ENCODE measurements around the gene OR51V1. TPM values are rescaled to one million over a fixed set of nuclear protein-coding genes. Genes with fewer than 3 reads are reported as not detected.
A peak's percentile ranks its signal among the peaks of the same experiment; 100 is the strongest.

OR51V1 gene
- total RNA-seq, 1 donor from 2014 or later = not detected

DNA sequence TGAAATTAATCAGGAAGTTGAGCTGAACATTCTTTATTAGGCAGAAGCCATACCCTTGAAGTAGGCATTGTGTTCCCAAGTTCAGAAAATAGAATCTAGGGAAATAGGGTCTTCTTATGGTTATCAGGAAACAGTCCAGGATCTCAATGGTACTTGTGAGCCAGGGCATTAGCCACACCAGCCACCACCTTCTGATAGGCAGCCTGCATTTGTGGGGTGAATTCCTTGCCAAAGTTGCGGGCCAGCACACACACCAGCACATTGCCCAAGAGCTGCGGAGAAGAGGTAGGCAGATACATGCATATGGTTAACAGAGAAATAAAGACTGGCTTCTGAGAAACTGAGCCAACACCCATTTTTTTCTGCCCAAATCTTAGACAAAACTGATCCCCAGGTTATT is 32.3 kb upstream of the OR51V1 start:
- intact Hi-C loops (cut with DNase I) = no loop called here
- ATAC-seq (no peak), DNase-seq (ENCODE audit: missing footprints) (no peak)

DNA sequence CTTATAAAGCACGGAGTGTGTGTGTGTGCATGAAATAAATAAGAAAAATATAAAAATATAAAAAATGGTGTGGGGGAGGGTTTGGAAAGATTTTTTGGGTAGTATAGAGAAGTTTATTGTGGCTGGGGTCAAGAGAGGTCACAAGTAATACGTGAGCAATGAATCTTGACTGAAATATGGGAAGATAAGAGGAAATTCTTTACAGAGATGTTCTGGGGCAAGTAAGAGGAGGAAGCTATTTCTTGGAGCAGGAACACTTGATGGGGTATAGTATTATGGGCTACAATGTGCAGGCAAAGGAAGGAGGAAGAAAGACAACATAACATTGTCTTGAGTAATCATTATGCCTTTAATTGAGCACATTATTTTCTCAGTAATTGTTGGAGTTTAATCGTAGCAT is 31.7 kb upstream of the OR51V1 start:
- DNase-seq (ENCODE audit: missing footprints) (no peak), ATAC-seq (no peak)
- intact Hi-C loops (cut with DNase I) = no loop called here

DNA sequence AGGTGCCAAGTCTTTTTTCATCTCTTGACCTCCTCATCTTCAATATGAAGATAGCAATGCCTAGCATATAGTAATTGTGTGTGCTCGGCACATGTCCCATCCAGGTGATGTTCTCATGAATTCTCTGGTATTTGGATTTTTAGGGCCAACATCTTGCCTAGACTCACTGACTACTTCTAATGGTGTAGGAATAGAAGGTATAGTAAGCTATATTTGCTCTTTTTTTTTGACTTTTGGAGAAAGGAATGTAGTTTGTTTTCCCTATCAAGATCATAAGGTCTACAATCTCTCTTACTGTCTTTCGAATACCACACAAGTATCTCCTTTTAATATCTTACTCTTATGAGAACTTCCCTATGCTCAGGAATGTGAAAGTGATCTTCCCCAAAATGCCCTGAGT is 30.6 kb upstream of the OR51V1 start:
- no peak for ATAC-seq
- no peak for DNase-seq (ENCODE audit: missing footprints)
- intact Hi-C loops (cut with DNase I) = no loop called here

DNA sequence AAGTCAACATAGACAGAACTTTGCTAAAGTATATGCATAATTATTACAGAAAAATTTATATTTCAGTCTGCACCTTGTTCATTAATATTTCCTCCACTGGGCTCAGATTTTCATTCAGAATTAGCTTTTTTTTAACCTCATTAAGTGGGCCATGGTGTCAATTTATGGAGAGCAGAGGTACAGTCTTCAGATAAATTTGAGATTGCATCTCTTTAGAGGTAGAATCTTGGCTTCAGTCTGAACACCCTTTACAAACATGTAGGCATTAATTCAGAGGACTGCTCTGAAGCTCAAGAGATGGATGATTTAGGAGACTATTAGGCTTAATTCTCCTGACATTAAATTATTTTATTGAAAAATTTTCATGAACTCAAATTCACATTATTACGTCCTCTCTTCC is 29.8 kb upstream of the OR51V1 start:
- DNase-seq (ENCODE audit: missing footprints) (no peak), ATAC-seq (no peak)
- intact Hi-C loops (cut with DNase I) = no loop called here

DNA sequence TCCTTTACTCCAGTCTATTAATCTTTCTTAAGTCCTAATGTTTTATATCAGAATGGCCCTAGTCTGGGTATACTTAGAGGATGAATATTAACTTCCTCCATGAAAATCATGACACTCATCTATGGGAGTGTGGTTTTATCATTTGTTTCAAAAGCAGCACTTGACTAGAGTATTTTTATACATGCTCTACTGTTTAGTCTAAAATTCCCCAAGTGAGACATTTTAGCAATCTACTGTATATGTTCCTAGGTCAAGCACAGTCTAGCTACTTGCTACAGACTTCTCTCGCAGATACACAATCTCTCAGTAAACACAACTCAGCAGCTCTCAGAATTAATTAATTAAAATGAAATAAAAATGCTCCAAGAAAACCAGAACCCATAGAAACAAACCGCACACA is 29.3 kb upstream of the OR51V1 start:
- ATAC-seq (no peak), DNase-seq (ENCODE audit: missing footprints) (no peak)
- intact Hi-C loops (cut with DNase I) = no loop called here

DNA sequence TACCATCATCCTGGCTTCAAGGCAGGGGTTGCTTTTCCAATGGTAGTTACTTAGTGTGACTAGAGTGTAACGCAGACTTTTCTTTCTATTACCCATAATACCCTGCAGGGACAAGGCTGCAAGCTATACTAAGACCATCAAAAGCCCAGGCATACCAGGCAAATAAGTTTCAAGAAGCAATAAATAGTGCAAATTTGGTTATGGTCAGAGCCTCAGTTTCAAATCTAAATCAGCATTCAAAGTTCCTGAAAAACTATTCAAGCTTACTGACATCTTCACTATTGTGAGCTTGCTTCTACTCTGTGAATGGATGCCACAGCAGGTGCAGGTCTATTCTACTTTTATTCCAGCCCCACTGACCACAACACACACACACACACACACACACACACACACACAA is 28.9 kb upstream of the OR51V1 start:
- no peak for DNase-seq (ENCODE audit: missing footprints)
- intact Hi-C loops (cut with DNase I) = no loop called here
- ATAC-seq = no peak

DNA sequence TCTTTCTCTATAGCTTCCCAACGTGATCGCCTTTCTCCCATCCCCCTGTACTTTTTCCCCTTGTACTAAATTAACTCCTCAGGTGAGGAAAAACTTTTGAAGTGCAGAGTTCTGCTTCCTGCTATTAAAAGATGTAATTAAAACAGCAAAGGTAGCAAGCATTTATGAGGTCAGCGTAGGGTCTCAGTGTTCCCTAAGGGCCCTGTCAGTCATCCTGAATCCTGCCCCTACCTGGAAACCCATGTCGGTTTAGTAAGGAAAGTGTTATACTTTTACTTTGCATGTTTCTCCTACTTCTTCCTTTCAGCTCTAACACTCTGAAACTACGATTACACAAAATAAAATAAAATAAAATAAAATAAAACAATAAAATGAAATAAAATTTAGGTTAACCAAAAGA is 27.6 kb upstream of the OR51V1 start:
- DNase-seq (ENCODE audit: missing footprints) (no peak), ATAC-seq (no peak)
- intact Hi-C loops (cut with DNase I) = no loop called here

DNA sequence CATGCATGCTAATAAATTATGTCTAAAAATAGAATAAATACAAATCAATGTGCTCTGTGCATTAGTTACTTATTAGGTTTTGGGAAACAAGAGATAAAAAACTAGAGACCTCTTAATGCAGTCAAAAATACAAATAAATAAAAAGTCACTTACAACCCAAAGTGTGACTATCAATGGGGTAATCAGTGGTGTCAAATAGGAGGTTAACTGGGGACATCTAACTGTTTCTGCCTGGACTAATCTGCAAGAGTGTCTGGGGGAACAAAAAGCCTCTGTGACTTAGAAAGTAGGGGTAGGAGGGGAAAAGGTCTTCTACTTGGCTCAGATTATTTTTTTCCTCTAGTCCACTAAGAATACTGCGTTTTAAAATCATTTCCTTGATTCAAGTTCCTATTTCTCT is 27.2 kb upstream of the OR51V1 start:
- no peak for ATAC-seq
- no peak for DNase-seq (ENCODE audit: missing footprints)
- intact Hi-C loops (cut with DNase I) = no loop called here

DNA sequence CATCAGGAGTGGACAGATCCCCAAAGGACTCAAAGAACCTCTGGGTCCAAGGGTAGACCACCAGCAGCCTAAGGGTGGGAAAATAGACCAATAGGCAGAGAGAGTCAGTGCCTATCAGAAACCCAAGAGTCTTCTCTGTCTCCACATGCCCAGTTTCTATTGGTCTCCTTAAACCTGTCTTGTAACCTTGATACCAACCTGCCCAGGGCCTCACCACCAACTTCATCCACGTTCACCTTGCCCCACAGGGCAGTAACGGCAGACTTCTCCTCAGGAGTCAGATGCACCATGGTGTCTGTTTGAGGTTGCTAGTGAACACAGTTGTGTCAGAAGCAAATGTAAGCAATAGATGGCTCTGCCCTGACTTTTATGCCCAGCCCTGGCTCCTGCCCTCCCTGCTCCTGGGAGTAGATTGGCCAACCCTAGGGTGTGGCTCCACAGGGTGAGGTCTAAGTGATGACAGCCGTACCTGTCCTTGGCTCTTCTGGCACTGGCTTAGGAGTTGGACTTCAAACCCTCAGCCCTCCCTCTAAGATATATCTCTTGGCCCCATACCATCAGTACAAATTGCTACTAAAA is 26.3 kb upstream of the OR51V1 start, which contains the start of gene HBB:
Gene HBB (minus strand): TSS at position 340 of the 579 bp plus-strand sequence. CDS start 50 bp downstream, at position 290.
- ATAC-seq (no peak), DNase-seq (ENCODE audit: missing footprints) (no peak)
- intact Hi-C loops (cut with DNase I) = no loop called here

DNA sequence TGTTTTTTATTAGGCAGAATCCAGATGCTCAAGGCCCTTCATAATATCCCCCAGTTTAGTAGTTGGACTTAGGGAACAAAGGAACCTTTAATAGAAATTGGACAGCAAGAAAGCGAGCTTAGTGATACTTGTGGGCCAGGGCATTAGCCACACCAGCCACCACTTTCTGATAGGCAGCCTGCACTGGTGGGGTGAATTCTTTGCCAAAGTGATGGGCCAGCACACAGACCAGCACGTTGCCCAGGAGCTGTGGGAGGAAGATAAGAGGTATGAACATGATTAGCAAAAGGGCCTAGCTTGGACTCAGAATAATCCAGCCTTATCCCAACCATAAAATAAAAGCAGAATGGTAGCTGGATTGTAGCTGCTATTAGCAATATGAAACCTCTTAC is 25.0 kb upstream of the OR51V1 start:
- DNase-seq (ENCODE audit: missing footprints) (peak; percentile 25), ATAC-seq (no peak)
- intact Hi-C loops (cut with DNase I) = no loop called here

DNA sequence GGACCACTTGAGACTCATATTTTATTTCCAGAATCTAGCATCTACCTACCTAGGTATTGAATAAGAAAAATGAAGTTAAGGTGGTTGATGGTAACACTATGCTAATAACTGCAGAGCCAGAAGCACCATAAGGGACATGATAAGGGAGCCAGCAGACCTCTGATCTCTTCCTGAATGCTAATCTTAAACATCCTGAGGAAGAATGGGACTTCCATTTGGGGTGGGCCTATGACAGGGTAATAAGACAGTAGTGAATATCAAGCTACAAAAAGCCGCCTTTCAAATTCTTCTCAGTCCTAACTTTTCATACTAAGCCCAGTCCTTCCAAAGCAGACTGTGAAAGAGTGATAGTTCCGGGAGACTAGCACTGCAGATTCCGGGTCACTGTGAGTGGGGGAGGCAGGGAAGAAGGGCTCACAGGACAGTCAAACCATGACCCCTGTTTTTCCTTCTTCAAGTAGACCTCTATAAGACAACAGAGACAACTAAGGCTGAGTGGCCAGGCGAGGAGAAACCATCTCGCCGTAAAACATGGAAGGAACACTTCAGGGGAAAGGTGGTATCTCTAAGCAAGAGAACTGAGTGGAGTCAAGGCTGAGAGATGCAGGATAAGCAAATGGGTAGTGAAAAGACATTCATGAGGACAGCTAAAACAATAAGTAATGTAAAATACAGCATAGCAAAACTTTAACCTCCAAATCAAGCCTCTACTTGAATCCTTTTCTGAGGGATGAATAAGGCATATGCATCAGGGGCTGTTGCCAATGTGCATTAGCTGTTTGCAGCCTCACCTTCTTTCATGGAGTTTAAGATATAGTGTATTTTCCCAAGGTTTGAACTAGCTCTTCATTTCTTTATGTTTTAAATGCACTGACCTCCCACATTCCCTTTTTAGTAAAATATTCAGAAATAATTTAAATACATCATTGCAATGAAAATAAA is 24.3 kb upstream of the OR51V1 start:
- no peak for ATAC-seq
- no peak for DNase-seq (ENCODE audit: missing footprints)
- intact Hi-C loops (cut with DNase I) = no loop called here

DNA sequence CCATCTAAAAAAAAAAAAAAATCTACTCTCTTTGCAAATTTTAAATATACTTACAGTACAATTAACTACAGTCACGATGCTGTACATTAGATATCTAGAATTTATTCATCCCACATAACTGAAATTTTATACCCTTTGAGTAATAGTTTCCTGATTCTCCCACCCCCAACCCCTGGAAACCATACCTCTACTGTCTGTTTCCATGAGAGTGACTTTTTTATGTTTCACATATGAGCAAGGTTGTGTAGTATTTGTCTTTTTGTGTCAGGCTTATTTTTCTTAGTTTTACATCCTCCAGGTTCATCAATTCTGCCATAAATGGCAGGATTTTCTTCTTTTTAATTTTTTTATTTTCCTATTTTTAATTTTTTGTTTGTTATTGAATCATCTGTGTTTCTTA is 23.2 kb upstream of the OR51V1 start:
- no peak for ATAC-seq
- intact Hi-C loops (cut with DNase I) = no loop called here
- no peak for DNase-seq (ENCODE audit: missing footprints)

DNA sequence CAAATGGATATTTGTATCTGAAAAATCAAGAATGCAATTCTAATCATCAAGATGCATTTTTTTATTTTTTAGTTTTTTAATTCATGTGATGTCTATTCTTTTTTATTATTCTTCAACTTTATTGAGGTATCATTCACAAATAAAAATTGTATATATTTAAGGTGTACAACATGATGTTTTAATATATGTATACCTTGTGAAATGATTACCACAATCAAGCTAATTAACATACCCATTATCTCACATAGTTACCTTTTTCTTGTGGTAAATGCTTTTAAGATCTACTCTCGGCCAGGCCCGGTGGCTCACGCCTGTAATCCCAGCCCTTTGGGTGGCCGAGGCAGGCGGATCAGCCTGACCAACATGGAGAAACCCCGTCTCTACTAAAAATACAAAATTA is 22.7 kb upstream of the OR51V1 start:
- ATAC-seq = no peak
- intact Hi-C loops (cut with DNase I) = no loop called here
- DNase-seq (ENCODE audit: missing footprints) = no peak

DNA sequence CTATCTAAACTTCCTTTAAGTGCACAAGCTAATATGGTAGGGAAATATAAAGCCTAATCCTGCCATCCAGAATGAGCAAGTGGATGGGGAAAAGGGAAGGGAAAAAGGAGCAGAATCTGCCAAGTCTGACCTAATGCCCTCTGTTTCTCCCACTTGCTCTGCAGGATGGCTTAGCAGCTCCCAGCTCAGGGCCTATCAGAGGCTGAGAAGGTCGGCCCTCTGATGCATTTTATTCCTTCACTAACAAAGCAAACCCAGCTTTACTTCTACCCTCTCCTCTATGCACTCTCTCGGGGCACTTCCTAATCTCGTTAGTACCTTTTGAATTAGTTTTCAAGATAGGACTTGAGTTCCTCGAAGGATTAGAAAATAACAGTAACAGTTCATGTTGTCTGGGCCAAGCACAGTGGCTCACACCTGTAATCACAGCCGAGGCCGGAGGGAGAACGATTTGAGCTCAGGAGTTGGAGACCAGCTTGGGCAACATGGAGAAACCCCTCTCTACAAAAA is 9.9 kb upstream of the OR51V1 start:
- DNase-seq (ENCODE audit: missing footprints) (peak; percentile 32), ATAC-seq (no peak)

DNA sequence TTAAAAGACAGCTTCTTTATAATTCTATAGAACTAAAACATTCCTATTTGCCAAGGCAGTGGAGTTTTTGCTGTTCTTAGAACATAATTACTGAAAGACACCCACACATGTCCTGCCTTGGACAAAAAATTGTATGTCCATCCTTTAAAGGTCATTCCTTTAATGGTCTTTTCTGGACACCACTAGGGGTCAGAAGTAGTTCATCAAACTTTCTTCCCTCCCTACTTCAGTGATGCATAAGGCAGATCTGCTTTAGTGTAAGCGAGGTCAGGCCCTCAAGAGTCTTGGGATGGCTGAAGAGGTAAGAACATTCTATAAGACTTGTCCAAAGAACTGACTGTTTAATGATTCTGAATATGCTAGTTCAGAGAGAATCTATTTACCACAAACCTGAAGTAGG is 4.3 kb upstream of the OR51V1 start:
- DNase-seq (ENCODE audit: missing footprints) (no peak), ATAC-seq (no peak)
- intact Hi-C loops (cut with DNase I) = loop anchor here (5.0 kb wide), 2 partner anchors 163 to 178 kb away; partner anchors contain the start of gene OR51M1

More for the DNA sequence above, 9.9 kb upstream of the OR51V1 start:
- intact Hi-C loops (cut with DNase I) = no loop called here

DNA sequence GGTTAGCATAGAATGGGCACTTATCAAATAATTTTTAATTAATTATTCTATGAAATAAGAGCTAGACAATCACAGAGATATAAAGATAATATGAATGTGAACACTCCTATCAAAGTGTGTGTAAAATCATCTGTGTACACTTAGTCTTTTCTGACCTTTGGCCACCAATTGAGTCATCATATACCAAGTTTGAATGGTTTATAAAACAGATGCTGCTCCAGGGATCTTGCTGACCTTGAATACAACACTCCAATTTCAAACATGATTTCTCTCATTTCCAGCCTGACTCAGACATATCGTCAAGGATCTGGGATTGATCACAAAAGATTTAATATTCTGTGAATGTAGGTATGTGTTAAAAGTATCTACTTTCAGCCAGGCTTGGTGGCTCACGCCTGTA is 2.9 kb upstream of the OR51V1 start:
- ATAC-seq (no peak), DNase-seq (ENCODE audit: missing footprints) (no peak)
- intact Hi-C loops (cut with DNase I) = loop anchor here (5.0 kb wide), 2 partner anchors 164 to 179 kb away; partner anchors contain the start of gene OR51M1

DNA sequence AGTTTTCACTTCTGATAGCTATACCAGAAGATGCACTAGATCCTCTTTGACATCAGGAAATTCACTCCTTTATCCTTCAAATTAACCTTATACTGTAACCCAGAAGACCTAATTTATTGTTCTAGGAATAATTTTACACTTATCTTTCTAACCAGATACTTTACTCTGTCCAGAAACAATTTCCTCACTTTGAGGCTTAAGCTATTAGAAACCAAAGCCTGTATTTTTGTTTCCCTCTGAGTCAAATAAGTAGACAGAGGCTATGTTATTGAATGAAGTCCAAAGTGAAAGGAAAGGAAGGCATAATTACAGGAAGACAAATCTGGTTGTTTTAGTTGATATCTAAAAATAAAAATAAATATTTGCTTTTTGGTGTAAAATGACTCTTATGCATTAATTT is 2.2 kb downstream of the OR51V1 start:
- no peak for ATAC-seq
- intact Hi-C loops (cut with DNase I) = no loop called here
- DNase-seq (ENCODE audit: missing footprints) = no peak

DNA sequence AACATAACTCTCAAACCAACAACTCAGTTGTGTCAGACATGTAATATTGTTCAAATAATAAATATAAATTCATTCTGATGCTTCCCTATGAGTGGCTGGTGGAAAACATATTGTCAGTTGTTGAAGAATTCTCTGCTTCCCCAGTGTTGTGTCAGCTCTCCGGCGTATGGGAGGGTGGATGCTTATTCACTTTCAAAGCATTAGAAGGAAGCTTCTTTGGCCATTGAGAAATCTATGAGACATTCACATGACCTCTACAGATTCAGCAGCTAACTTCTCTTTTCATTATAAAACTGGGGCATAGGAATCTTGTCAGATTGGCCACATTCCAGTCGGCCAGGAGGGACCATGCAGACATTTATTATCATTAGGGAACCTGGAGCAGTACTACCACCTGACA is 2.9 kb downstream of the OR51V1 start:
- no peak for ATAC-seq
- no peak for DNase-seq (ENCODE audit: missing footprints)
- intact Hi-C loops (cut with DNase I) = no loop called here

DNA sequence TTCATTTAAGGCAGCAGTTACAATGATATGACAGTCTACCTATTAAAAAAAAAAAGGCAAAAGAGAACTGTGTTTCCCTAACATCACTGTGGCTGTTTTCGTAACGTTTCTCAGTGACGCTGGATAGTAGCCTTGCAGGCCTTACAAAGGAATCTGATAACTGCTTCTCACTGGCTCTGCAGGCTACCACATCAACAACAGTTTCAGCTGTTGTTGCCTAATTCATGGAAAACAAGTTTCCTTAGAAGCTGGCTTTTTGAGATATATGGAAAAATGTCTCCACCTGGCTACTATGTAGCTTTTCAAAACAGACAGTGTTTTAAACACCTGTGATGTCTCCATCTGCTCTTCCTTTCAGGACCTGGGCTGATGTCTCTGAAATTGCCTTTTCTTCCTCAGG is 3.8 kb downstream of the OR51V1 start:
- ATAC-seq (no peak), DNase-seq (ENCODE audit: missing footprints) (no peak)
- intact Hi-C loops (cut with DNase I) = no loop called here

DNA sequence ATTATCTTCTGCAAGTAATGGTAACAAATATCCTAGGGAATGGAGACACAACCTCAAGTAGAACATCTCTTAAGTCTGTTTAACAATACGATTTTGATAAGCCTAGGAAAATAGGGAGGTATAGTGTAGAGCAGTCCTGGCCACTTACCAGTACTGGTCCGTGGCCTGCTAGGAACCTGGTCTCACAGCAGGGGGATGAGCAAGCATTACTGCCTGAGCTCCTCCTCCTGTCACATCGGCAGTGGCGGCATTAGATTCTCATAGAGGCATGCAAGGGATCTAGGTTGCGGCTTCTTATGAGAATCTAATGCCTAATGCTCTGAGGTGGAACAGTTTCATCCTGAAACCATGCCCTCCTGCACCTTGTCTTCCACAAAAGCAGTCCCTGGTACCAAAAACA is 4.4 kb downstream of the OR51V1 start:
- DNase-seq (ENCODE audit: missing footprints) = no peak
- ATAC-seq = no peak
- intact Hi-C loops (cut with DNase I) = no loop called here
